HG03460 (cell line): Measurements from ENCODE around the gene DENND1C.

Experiments used
- ATAC-seq: cut with Tn5 transposase; IDR thresholded peaks from one replicate; pipeline ENCODE4 v1.9.1; 2021; ENCODE audit not compliant: unreplicated experiment

Gene DENND1C

DNA sequence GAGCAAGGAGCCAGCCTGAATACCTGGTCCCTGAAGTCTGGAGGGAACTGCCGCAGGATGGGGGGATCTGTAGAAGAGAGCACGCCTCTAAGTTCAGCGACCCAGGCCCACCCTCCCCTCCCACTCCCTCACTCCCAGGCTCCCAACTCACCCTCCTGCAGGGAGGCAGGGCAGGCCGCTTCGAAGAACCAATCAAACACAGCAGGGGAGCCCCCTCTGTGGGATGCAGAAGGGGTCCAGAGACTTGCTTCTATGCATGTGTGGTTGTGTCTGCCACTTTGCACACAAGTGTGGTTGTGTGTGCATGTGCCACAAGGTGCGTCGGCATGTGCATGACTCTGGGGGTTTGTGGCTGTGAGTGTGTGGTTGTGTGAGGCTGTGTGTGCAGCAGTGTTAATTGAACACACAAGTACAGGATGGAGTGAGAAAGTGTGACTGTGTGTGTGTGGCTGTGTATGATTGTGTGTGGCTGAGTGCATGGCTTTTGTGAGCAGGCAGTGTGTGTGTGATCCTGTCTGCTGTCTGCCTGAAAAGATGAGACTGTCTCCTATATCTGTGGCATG is 1.7 kb downstream of the DENND1C start:
- ATAC-seq, result no peak

DNA sequence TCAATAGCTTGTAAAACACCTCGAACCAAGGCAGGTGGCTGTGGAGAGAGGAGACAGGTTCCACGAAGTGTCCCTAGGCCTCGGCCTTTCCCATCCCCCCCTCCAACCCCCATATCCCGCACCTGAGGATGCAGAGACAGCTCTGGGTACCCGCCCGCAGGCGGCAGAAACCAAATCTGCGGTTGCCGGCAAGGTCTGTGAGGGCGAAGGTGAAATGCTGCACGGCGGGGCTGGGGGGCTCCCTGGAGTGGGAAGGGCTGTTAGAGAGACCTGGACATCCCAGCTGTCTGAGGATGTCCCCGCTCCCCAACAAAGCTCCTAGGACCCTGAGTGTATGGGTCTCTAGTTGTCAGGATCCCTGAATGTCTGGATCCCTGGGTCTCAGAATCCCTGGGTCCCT is 2.8 kb downstream of the DENND1C start:
- no peak for ATAC-seq

DNA sequence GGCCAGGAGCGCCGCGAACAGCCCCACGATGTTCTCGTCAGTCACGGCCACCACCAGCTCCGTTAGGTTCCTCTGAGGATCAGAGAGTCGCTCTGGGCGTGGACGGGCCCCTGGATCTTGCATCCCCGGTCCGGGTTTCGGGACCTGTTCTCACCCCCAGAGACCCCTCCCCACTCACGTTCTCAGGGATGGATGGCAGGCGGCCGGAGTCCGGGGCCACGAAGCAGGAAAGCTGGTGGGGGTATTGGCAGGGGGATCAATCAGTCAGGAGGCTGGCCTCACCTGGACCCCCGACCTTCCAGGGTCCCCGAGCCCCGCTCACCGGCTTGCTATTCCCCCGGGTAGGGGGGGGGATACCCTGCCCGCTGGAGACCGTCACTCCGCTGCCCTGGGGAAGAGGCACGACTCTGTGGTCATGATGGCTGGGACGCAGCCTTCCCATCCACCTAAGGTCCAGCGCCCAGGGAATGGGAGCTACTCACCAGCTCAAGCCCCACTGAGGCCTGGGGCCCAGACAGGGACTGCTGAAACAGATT is 4.6 kb downstream of the DENND1C start:
- no peak for ATAC-seq

DNA sequence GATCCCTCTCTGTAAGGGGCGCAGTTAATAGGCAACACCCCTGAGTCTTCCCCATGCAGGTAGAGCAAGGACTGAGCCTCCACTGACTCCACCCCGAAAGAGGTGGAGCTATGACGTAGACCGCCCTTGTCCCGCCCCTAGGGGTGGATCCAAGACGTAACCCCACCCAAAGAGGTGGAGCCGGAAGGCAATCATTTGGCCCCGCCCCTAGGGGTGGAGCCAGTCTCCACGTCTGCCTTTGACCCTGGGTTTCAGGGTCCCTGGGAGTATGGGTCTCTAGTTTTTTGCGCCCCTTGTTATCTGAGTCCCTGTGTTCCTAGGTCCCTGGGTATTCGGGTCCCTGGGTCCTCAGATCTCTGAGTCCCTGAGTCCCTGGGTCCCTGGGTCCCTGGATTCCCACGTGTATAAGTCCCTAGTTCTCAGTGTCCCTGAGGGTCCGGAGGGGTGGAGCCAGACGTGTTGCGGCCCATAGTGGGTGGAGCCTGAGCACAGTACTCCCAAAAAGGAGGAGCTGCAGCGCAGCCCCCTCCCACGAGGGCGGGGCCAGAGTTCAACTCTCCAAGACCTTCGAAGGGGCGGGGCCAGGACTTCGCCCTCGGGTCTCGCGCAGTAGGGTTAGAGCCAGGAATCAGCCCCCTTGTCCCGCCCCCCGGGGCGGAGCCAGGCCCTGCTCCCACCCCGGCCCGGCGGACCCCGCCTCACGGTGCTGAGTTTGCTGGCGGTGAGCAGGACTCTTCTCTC is 5.3 kb downstream of the DENND1C start:
- no peak for ATAC-seq

DNA sequence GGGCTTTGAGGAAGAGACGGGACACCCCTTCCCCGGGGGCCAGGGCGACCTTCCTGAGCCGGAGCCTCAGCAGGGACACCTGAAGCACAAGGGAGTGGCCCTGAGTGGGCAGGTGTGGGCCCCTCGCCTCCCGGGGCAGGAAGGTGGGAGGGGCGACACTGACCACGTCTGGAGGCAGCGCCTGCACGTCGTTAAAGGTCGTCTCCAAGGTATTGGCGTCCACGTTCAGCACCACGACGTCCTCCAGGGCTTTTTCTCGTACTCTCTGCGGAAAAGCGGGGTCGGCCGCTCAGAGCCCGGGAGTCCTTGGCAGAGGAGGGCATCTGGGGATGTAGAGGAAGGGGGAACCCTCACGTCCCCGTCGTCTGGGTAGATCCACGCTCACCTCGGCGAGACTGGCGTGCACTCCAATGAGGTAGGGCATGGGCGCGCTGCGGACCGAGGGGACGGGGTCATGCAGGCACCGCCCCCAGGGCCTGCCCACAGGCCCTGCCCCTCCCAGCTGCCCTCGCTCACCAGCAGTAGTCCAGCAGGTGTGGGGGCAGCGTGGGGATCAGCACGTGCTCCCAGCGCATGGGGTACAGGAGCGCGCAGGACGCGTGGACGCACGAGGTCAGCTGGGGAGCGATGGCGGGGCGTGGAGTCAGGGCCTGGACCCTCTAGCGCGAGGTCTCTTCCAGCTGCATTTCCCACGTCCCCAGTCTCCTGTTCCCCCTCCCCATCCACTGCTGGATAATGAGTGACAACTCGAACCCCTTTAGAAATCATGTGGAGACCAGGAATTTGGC is 6.1 kb downstream of the DENND1C start:
- ATAC-seq, result no peak

DNA sequence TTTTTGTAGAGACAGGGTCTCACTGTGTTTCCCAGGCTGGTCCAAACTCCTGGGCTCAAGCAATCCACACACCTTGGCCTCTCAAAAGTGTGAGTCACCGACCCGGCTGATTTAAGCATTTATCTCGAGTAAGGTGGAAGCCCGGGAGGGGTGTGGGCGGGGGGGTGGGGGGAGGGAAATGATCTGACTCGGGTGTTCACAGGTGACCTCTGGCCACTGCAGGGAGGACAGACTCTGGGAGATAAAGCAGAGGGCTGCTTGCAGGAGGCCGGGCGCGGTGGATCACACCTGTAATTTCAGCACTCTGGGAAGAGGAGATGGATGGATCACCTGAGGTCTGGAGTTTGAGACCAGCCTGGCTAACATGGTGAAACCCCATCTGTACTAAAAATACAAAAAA is 7.9 kb downstream of the DENND1C start:
- no peak for ATAC-seq

DNA sequence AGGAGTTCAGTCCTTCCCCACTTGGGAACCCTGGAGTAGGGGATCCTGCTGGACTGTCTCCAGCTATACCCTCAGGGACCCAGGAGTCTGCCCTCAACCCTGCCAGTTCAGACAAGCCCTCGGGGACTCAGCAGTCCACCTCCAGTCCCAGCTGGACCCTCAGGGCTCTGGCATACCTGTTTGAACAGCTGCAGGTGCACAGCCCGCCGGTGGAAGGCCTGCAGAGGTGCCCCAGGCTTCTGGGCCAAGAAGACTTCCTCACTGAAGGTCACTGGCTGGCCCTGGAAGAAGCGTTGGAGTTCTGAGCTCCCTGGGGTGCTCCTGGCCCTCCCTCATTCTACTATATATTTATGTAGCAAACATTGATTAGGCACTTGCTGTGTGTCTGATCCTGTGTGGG is 8.9 kb downstream of the DENND1C start:
- no peak for ATAC-seq

DNA sequence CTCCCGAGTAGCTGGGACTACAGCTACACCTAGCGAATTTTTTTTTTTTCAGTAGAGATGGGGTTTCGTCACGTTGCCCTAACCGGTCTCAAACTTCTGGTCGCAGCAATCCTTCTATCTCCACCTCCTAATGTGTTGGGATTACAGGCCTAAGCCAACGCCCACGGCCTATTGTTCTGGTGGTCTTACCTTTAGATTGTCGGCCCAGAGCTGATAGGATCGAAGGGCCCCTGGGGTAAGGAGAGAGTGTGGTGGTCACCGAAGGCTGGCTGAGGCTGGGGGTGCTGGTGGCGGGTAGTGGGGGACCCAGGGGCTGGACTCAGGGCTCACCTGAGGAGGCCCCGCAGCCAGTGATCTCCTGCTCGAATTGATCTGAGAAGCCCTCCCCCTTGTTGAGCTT is 10.5 kb downstream of the DENND1C start:
- no peak for ATAC-seq

DNA sequence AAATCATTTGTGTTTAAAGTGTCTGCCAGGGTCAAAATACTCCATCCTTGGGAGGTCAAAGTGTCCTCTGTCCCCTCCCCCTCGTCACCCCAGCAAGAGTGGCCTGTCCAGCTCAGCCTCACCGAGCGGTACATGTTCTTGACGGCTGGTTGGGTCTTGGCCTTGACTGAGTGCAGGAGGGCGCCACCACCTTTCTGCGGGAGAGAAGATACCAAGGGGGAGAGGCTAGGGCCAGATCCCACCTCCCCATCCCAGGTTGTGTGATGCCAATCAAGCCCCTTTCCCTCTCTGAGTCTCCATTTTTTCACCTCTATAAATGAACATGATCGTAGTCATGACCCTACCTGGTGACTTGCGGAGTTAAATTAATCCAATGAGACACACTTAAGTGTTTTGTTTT is 11.4 kb downstream of the DENND1C start:
- no peak for ATAC-seq

DNA sequence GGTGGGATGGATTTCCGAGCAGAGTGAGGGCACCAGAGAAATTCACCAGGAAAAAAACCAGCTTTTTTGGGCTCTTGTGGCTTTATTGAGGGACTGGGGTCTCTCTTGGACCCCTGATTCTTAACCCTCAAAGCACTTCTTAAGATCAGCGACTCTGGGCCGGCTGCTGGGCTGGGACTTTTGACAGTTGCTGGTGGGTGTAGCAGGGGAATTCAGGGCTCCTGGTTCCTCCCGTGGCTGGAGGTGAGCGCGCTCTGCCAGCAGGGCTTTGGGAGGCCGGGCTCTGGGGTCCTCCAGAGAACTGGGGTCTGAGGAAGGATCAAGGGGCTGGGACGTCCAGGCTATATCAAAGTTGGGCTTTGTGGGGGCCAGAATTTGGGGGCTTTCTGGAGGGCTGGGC is 14.2 kb downstream of the DENND1C start:
- no peak for ATAC-seq

DNA sequence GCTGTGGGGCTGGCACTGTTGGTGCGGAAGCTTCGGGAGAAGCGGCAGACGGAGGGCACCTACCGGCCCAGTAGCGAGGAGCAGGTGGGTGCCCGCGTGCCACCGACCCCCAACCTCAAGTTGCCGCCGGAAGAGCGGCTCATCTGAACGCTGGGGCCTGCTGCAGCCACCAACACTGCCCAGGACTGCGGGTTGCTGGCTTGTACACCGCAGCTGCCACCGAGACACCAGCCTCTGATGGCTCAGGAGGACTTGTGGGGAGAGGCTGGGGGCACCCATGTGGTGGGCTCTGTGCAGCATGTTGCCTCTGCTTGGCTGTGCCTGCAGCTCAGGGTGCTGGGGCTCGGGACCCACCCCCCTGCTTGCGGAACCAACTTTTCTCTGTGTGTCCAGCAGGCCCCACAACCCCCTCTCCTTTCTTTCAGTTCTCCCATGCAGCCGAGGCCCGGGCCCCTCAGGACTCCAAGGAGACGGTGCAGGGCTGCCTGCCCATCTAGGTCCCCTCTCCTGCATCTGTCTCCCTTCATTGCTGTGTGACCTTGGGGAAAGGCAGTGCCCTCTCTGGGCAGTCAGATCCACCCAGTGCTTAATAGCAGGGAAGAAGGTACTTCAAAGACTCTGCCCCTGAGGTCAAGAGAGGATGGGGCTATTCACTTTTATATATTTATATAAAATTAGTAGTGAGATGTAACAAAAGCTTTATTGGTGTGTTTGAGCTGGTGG is 14.9 kb downstream of the DENND1C start:
- ATAC-seq, result no peak

DNA sequence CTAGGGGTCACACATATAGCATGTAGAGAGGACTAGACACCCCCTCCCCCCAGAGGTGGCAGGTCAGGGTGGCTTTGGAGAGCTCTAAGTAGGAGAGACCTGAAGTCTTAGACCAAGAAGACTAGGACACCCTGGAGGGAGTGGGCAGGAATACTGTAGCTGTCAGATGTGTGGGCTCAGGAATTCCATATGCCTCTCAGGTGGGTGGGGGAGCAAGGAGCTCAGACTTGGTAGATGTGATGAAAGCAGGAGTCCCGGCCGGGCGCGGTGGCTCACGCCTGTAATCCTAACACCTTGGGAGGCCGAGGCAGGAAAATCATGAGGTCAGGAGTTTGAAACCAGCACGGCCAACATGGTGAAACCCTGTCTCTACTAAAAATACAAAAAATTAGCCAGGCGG is 15.9 kb downstream of the DENND1C start:
- no peak for ATAC-seq

DNA sequence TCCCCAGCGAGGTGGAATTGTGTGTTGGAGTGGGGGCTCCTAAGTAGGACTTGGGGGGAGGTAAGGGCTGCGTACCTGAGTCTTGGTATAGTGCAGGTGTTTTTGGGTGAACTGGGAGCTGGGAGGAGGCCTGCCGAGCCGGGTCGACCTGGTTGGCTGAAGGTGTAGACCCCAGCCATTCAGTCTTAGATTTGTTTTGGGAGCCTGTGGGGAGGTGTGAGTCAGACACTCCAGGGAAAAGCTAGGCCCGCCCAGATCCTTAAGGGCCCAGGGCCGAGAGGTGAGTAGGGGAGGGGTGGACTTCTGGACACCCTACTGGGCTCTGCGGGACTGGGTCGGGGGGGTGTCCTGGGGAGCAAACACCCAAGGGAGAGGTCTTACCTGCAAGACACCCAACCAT is 16.6 kb downstream of the DENND1C start:
- no peak for ATAC-seq

DNA sequence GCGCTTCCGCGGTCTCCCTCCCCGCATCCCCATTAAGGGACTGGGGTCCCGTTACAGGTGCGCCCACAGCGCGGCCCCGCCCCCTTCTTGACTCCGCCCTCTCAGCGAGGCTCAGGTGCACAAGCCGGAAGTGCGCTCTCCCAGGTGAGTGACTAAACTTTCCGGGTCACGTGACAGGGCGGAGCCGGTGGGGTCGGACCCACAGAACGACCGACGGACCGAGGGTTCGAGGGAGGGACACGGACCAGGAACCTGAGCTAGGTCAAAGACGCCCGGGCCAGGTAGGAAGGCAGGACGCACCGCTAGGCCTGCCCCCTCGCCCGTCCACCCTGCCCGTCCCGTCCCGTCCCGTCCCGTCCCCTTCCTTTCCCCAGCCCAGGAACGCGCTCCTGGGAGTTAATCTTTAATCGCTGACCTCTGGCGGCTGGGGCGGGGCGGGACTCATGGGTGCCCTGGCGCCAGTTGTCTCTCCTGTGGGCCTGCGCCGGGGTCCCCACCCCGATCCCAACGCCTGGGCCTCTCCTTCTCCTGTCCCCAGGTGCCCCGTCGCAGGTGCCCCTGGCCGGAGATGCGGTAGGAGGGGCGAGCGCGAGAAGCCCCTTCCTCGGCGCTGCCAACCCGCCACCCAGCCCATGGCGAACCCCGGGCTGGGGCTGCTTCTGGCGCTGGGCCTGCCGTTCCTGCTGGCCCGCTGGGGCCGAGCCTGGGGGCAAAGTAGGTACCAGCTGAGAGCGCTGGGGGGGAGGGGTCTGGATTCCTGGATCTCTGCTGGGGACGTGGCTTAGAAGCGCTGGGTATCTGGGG is 17.3 kb downstream of the DENND1C start, which contains the start of gene CRB3:
CRB3 (plus strand) TSS at position 202 of the 804 bp plus-strand sequence; CDS start at position 633, 431 bp downstream.
- ATAC-seq, result no peak

DNA sequence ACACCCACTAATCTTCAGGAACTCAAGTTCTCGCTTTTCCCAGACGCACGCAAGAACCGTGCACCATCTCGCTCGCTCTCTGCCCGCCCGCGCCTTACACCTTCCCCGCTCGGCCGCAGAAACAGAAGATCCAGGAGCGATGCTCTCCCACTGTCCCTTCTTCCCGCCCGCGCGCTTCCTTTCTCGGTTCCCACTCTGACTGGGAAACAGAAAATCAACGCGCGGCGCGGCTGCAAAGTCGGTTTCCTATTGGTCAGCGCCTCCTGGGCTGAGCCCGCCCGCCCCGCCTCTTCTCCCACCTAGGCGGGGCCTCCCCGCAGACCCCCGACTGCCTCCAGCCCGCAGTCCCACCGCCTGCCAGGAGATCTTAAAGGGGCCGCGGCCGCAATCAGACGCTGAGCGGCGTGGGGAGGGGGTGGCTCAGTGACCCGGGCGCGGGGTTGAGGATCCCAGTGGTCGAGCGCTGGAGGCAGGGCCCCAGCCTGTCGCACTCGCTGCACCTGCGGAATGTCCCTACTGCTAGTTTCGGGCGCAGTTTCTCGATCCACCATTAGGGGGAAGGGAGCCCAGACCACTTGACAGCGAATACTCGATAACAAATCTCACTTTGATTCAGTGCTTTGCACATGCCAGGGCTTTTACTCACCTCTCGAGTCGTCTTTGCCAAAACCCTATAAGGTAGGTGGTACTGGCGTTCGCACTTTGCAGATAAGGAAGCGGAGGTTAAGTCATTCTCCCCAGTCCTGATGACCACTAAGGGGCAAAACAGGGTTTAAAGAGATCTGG is 21.3 kb downstream of the DENND1C start:
- peak; percentile 75 for ATAC-seq

DNA sequence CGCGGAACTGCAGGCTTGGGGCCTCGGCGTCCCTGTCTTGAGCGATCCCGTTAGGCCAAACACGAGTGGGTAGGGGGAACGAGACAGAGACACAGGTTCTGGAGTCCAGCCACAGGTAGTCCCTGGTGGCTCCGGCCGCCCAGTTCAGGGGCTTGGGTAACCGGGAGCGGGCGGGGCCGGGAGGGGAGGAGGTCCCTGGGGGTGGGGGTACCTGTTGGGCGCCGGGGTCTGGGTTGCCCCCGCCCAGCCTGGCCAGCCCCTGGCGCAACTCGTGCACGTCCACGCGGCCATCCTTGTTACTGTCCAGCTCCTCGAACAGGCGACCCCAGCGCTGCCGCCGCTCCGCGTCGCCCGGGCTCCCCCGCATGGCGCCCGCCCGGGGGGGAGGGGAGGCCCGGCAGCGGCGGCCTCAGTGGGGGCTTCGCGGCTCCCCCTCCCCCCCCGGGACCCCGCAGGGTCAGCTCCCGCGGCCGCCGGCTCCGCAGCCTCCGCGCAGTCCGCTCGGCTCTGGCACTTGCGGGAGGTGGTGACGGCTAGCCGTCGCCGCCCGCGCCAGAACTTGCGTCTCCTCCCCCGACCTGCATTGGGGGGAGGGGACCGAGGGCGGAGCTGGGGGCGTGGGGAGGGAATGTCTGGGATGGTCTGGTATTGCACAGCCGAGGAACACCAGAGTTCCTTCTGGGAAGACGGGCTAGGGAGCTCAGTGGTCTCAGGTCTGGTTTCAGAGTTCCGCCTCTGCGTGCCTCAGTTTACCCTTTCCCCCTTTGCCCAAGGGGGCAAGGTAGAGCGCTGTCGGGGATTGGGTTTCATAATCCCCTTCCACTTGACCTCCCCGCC is 22.1 kb downstream of the DENND1C start, which contains the start of gene SLC25A23:
SLC25A23 (minus strand) TSS at position 531 of the 837 bp plus-strand sequence; CDS start at position 367, 164 bp downstream.
- peak; percentile 38 for ATAC-seq

DNA sequence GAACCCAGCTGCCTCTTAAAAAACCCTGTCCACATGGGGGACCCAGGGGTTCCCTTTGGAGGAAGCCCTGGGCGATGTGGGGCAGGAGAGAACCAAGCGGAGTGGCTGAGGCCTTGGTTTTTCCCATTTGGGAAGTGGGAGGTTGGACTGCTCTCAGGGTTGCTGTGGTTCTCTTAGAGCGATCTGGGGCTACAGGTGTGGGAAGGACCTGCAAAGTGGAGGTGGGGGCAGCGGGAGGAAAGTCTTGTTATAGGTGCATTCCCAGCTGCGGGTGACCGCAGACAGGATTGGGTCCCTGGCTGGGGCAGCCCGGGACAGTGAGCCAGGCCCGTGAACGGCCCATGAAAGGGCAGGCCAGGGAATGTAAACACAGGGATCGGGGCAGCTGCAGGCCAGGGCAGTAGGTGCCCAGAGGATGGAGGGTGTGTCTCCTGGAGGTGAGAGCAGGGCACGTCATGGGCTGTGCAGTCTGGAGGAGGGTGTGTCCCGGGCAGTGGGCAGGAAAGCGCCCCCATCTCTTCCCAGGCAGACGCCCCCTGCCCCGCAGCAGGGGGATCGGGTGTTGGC is 22.8 kb downstream of the DENND1C start:
- no peak for ATAC-seq
